K562 (cell line): Measurements from ENCODE around the gene GABARAPL1.

ENCODE experiments used
- CCAR2 ChIP-seq: fragments of 200-400 bp; formaldehyde crosslinking; IDR thresholded peaks from 2 replicates; pipeline ENCODE4 v1.6.1; 2017; ENCODE audit warnings: mild to moderate bottlenecking, low read depth, low read length
- CCNT2 ChIP-seq: IDR thresholded peaks from 2 replicates; pipeline ENCODE4 v1.6.1; 2011; ENCODE audit warnings: borderline replicate concordance, low read depth, mild to moderate bottlenecking, moderate library complexity, mixed read lengths, low read length; ENCODE audit not compliant: insufficient read length; ENCODE audit errors: extremely low read depth
- CEBPB ChIP-seq: fragments of 450-650 bp; IDR thresholded peaks from 2 replicates; pipeline ENCODE4 v1.6.1; 2016; ENCODE audit warnings: missing genetic modification characterization, missing compliant biosample characterization
- CTCF ChIP-seq, 3 experiments: IDR thresholded peaks in 2 of 3; conservative IDR thresholded peaks in 1 of 3; 2 replicates each; pipeline ENCODE4 v1.5.1; 2011 to 2012; ENCODE audit warnings: low read length in 3 of 3, mild to moderate bottlenecking in 3 of 3, control low read depth in 2 of 3, improper control_type of control experiment in 1 of 3, inconsistent platforms in 1 of 3, low read depth in 1 of 3, mixed read lengths in 1 of 3, moderate library complexity in 1 of 3; ENCODE audit not compliant: insufficient read depth in 2 of 3
- HDAC8 ChIP-seq: fragments of 450-650 bp; IDR thresholded peaks from 2 replicates; pipeline ENCODE4 v1.6.1; 2016; ENCODE audit warnings: mild to moderate bottlenecking, missing genetic modification characterization, moderate library complexity, missing compliant biosample characterization
- JUND ChIP-seq, 2 experiments: IDR thresholded peaks; 2 replicates in 1 of 2; 3 replicates in 1 of 2; pipeline ENCODE4 v1.6.1; 2011; ENCODE audit warnings: borderline replicate concordance in 2 of 2, low read depth in 2 of 2, low read length in 2 of 2, improper control_type of control experiment in 1 of 2, missing biosample characterization in 1 of 2, missing genetic modification characterization in 1 of 2, missing genetic modification reagents in 1 of 2
- POLR2A ChIP-seq: fragments of 450-650 bp; conservative IDR thresholded peaks from 2 replicates; pipeline ENCODE4 v1.6.1; 2016
- POLR2AphosphoS5 ChIP-seq: IDR thresholded peaks from 2 replicates; pipeline ENCODE4 v1.6.1; 2011; ENCODE audit warnings: mild to moderate bottlenecking, low read depth, low read length, moderate library complexity; ENCODE audit not compliant: control insufficient read depth, insufficient read depth
- RFX5 ChIP-seq: IDR thresholded peaks from 2 replicates; pipeline ENCODE4 v1.6.1; 2011; ENCODE audit warnings: low read depth, mild to moderate bottlenecking, improper control_type of control experiment, low read length
- SRF ChIP-seq, 2 experiments: fragments of 250-450, 450-650 bp in 1 of 2; sonication (Bioruptor Pico) in 1 of 2; sonication (generic) in 1 of 2; formaldehyde crosslinking; IDR thresholded peaks; 2 replicates each; pipeline versions ENCODE4 v1.5.0 to v1.5.1; 2020 to 2022; ENCODE audit warnings: mild to moderate bottlenecking in 1 of 2, missing genetic modification reagents in 1 of 2
- TGIF2 ChIP-seq: sonication (generic); formaldehyde crosslinking; IDR thresholded peaks from 2 replicates; pipeline ENCODE4 v1.8.1; 2022; ENCODE audit warnings: mild to moderate bottlenecking, missing genetic modification reagents, moderate library complexity
- ZNF184 ChIP-seq: sonication (generic); formaldehyde crosslinking; IDR thresholded peaks from 2 replicates; pipeline ENCODE4 v1.5.0; 2020; ENCODE audit warnings: missing genetic modification reagents
- TF ChIP-seq, protein P1 (sequence below): fragments of 250-450 bp; sonication (Bioruptor Pico); IDR thresholded peaks from 2 replicates; pipeline ENCODE4 v1.5.0; 2021

GRCh38 chr12:10170216-10170615 lies 42.5 kb upstream of the GABARAPL1 start:
- no peak for TF ChIP-seq JUND (IDR thresholded peaks at IDR 0.05; ENCODE audit: borderline replicate concordance, low read depth, low read length)
- TF ChIP-seq JUND (tag; IDR thresholded peaks at IDR 0.05; ENCODE audit: borderline replicate concordance, low read depth, low read length) = no peak
- TF ChIP-seq RFX5 = no peak
- no peak for TF ChIP-seq HDAC8 (tag)
- no peak for TF ChIP-seq CCNT2
- TF ChIP-seq CEBPB = no peak
- no peak for TF ChIP-seq POLR2AphosphoS5
- no peak for TF ChIP-seq TGIF2 (CRISPR knock-in tag)
- TF ChIP-seq, protein P1, sequence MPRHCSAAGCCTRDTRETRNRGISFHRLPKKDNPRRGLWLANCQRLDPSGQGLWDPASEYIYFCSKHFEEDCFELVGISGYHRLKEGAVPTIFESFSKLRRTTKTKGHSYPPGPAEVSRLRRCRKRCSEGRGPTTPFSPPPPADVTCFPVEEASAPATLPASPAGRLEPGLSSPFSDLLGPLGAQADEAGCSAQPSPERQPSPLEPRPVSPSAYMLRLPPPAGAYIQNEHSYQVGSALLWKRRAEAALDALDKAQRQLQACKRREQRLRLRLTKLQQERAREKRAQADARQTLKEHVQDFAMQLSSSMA (CRISPR knock-in tag) = no peak
- TF ChIP-seq CTCF (IDR thresholded peaks at IDR 0.05 in 2 of 3, conservative IDR thresholded peaks at IDR 0.05 in 1 of 3; ENCODE audit: insufficient read depth in 2 of 3, low read depth in 1 of 3, low read length in 3 of 3) = no peak
- no peak for TF ChIP-seq ZNF184 (CRISPR knock-in tag)
- TF ChIP-seq SRF (CRISPR knock-in tag; IDR thresholded peaks at IDR 0.05) = no peak
- no peak for TF ChIP-seq POLR2A
- TF ChIP-seq CCAR2 = no peak
